GM06990 (cell line): ENCODE results near the gene ITLN1.

Experiments
- DNase-seq: peaks from one replicate; pipeline ENCODE4 v3.0.0-alpha.2; 2011; ENCODE audit not compliant: insufficient read length; ENCODE audit errors: extremely low read depth
- H3K27me3 ChIP-seq: replicated peaks from 2 replicates; pipeline ENCODE4 v1.6.0; 2011; ENCODE audit warnings: low read length; ENCODE audit not compliant: control insufficient read depth, insufficient read depth
- H3K36me3 ChIP-seq: 2 replicates; pipeline ENCODE4 v1.5.1; 2011; ENCODE audit warnings: low read length; ENCODE audit not compliant: control insufficient read depth, insufficient read depth
- H3K4me3 ChIP-seq: replicated peaks from 2 replicates; pipeline ENCODE4 v1.5.1; 2011; ENCODE audit warnings: low read depth, mild to moderate bottlenecking, control low read depth, low read length
- CTCF ChIP-seq: IDR thresholded peaks from 2 replicates; pipeline ENCODE4 v1.5.1; 2011; ENCODE audit warnings: low read length, control low read depth, mild to moderate bottlenecking, inconsistent platforms; ENCODE audit not compliant: insufficient read depth, poor library complexity, severe bottlenecking

The ITLN1 gene

GRCh38 chr1:160853754-160854153, 31.2 kb downstream of the ITLN1 start:
- Histone ChIP-seq H3K27me3 (no peaks in the 10 kb centered on the region), H3K4me3 (no peak overlapping the region), H3K36me3 (no peaks in the 10 kb centered on the region)
- no peak for DNase-seq
- TF ChIP-seq CTCF = no peak

- Histone ChIP-seq H3K27me3 (no peaks in the 10 kb centered on the region), H3K36me3 (no peaks in the 10 kb centered on the region), H3K4me3 (no peak overlapping the region)
- TF ChIP-seq CTCF = no peak
- no peak for DNase-seq
These were observed 32.0 kb downstream of the ITLN1 start for GRCh38 chr1:160853014-160853413.

- DNase-seq = no peak
- Histone ChIP-seq H3K27me3 (no peaks in the 10 kb centered on the region), H3K36me3 (no peaks in the 10 kb centered on the region), H3K4me3 (no peak overlapping the region)
- no peak for TF ChIP-seq CTCF
These were observed 34.0 kb downstream of the ITLN1 start for GRCh38 chr1:160850993-160851392.

- no peak for DNase-seq
- Histone ChIP-seq H3K36me3 (no peaks in the 10 kb centered on the region), H3K4me3 (no peak overlapping the region), H3K27me3 (no peaks in the 10 kb centered on the region)
- TF ChIP-seq CTCF = no peak
These were observed 34.4 kb downstream of the ITLN1 start for GRCh38 chr1:160850541-160850940.

- TF ChIP-seq CTCF = no peak
- no peaks in the 10 kb centered on the region for H3K27me3 ChIP-seq
These were observed 38.7 kb downstream of the ITLN1 start for GRCh38 chr1:160846281-160846680.

More at GRCh38 chr1:160846281-160846680, 38.7 kb downstream of the ITLN1 start:
- DNase-seq = no peak
- Histone ChIP-seq H3K4me3 (no peak overlapping the region), H3K36me3 (no peaks in the 10 kb centered on the region)
